ENCODE results near the gene NRCAM. TPM values are rescaled to one million over a fixed set of nuclear protein-coding genes. Genes with fewer than 3 reads are reported as not detected.
A peak's percentile ranks its signal among the peaks of the same experiment; 100 is the strongest.

Gene NRCAM
- total and polyA plus RNA-seq, 2 donors (not counting 1 experiment from before 2014, with no cell fraction given) = 0.75 to 4.6 TPM

DNA sequence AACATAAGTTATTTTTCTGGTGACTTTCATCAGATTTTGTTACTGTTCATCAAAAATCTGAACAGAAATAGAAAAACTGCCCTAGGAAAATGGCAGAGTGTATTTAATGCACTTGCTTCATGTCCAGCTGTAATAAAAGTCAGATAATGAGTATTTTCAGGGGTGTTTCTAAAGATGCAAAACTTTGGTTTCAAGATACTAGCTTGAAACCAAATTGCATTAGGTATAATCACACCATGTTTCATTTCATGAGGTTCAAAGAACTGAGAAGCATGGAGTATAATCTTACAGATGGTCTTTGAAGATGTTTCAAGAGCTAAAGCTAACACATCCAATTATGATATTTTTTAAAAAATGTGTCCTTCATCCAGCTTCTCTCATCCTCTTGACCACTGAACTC, 128.9 kb downstream of the NRCAM start:
- no peak for ATAC-seq (ENCODE audit: low read depth)
- TF ChIP-seq EZH2 (IDR thresholded peaks at IDR 0.05; ENCODE audit: borderline replicate concordance, insufficient read depth, low read depth, low read length, poor library complexity, severe bottlenecking) = no peak
- TF ChIP-seq, protein P1, sequence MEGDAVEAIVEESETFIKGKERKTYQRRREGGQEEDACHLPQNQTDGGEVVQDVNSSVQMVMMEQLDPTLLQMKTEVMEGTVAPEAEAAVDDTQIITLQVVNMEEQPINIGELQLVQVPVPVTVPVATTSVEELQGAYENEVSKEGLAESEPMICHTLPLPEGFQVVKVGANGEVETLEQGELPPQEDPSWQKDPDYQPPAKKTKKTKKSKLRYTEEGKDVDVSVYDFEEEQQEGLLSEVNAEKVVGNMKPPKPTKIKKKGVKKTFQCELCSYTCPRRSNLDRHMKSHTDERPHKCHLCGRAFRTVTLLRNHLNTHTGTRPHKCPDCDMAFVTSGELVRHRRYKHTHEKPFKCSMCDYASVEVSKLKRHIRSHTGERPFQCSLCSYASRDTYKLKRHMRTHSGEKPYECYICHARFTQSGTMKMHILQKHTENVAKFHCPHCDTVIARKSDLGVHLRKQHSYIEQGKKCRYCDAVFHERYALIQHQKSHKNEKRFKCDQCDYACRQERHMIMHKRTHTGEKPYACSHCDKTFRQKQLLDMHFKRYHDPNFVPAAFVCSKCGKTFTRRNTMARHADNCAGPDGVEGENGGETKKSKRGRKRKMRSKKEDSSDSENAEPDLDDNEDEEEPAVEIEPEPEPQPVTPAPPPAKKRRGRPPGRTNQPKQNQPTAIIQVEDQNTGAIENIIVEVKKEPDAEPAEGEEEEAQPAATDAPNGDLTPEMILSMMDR (IDR thresholded peaks at IDR 0.05) = no peak
- no peaks in the 10 kb centered on the region for H3K9me3 ChIP-seq (ENCODE audit: control extremely low read depth in 1 of 3, control insufficient read depth in 2 of 3, insufficient read depth in 1 of 3, low read length in 2 of 3)

DNA sequence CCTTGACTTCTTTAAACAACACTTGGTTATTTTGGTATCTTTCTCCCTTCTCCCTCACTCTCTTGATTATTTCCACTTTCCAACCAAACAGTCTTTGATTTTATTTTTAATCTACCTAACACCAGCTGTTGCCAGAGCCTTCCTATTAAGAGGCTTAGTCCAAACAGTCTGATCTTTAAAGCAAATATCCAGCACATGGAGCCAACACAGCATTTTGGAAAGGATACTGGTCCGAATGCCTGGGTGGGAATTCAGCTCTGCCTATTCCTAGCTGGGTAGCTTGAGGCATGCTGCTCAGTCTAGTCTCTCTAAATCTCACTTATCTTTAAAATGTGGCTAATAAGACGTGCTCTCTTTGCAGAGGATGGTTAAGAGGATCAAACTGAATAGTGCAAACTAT, 129.3 kb downstream of the NRCAM start:
- DNase-seq = no peak
- Histone ChIP-seq H3K4me3 (ENCODE audit: control extremely low read depth in 1 of 5, extremely low read depth in 1 of 5, insufficient read depth in 1 of 5, low read depth in 2 of 5, low read length in 4 of 5) (no peak overlapping the region), H3K4me2 (replicated peaks; ENCODE audit: low read depth, low read length, poor library complexity, severe bottlenecking) (no peak overlapping the region), H3K27me3 (replicated peaks in 1 of 4; ENCODE audit: control extremely low read depth in 1 of 4, control insufficient read depth in 3 of 4, insufficient read depth in 4 of 4, low read length in 3 of 4) (no peaks in the 10 kb centered on the region), H3K4me1 (ENCODE audit: control insufficient read depth in 2 of 2, insufficient read depth in 2 of 2, low read length in 2 of 2) (peaks cover 0 to 8% of the 10 kb centered on the region in 2 donors), H3K27ac (ENCODE audit: low read length in 2 of 2) (peak overlapping the region in 1 of 2 donors; percentile 20), H3K79me2 (ENCODE audit: control insufficient read depth, insufficient read depth, low read length) (no peaks in the 10 kb centered on the region), H3K9ac (ENCODE audit: low read length) (no peak overlapping the region), H3K9me3 (ENCODE audit: control extremely low read depth in 1 of 3, control insufficient read depth in 2 of 3, insufficient read depth in 1 of 3, low read length in 2 of 3) (no peaks in the 10 kb centered on the region), H2AFZ (ENCODE audit: insufficient read depth, low read depth, low read length, poor library complexity, severe bottlenecking) (peak overlapping the region; percentile 9), H4K20me1 (ENCODE audit: control insufficient read depth, insufficient read depth, low read length, poor library complexity, severe bottlenecking) (no peaks in the 10 kb centered on the region), H3K36me3 (replicated peaks in 1 of 2; ENCODE audit: control extremely low read depth in 1 of 2, control insufficient read depth in 1 of 2, extremely low read depth in 1 of 2, insufficient read depth in 2 of 2, low read length in 1 of 2) (no peaks in the 10 kb centered on the region)
- CTCF ChIA-PET = interaction anchor here (0.5 kb wide), 1 partner anchor 167 kb away, joined by 3 read pairs; no protein-coding TSS in a partner anchor
- H3K9me3 Mint-ChIP-seq (ENCODE audit: insufficient read depth) = no peaks in the 10 kb centered on the region
- POLR2A ChIA-PET = no interaction called here
- H3K27me3 Mint-ChIP-seq = no peaks in the 10 kb centered on the region
- H3K27ac Mint-ChIP-seq = peak overlapping the region; percentile 87
- ATAC-seq (ENCODE audit: low read depth) = no peak
- no peak for TF ChIP-seq EZH2 (IDR thresholded peaks at IDR 0.05; ENCODE audit: borderline replicate concordance, insufficient read depth, low read depth, low read length, poor library complexity, severe bottlenecking)
- TF ChIP-seq, protein P1 (IDR thresholded peaks at IDR 0.05) = no peak
- intact Hi-C loops (cut with micrococcal nuclease) = loop anchor here (5.0 to 10.0 kb wide), 2 partner anchors 88 to 125 kb away; no protein-coding TSS in a partner anchor
- WGBS (ENCODE audit: insufficient coverage) = no CpG with 5 or more reads among the region's 2 CpGs
- H3K4me3 Mint-ChIP-seq = peak overlapping the region; percentile 78
- peaks cover 32% of the 10 kb centered on the region for H3K4me1 Mint-ChIP-seq

More for the DNA sequence above, 128.9 kb downstream of the NRCAM start:
- H3K27me3 ChIP-seq (replicated peaks in 1 of 4; ENCODE audit: control extremely low read depth in 1 of 4, control insufficient read depth in 3 of 4, insufficient read depth in 4 of 4, low read length in 3 of 4) = no peaks in the 10 kb centered on the region
- Mint-ChIP-seq H3K27ac (peak overlapping the region; percentile 87), H3K4me3 (peak overlapping the region; percentile 78), H3K9me3 (ENCODE audit: insufficient read depth) (no peaks in the 10 kb centered on the region), H3K4me1 (peaks cover 32% of the 10 kb centered on the region), H3K27me3 (no peaks in the 10 kb centered on the region)
- H3K27ac ChIP-seq (ENCODE audit: low read length in 2 of 2) = peak overlapping the region; percentile 55 to 59
- H3K79me2 ChIP-seq (ENCODE audit: control insufficient read depth, insufficient read depth, low read length) = no peaks in the 10 kb centered on the region
- no peaks in the 10 kb centered on the region for H4K20me1 ChIP-seq (ENCODE audit: control insufficient read depth, insufficient read depth, low read length, poor library complexity, severe bottlenecking)
- intact Hi-C loops (cut with micrococcal nuclease) = loop anchor here (5.0 to 10.0 kb wide), 2 partner anchors 87 to 125 kb away; no protein-coding TSS in a partner anchor
- no peak overlapping the region for H3K4me3 ChIP-seq (ENCODE audit: control extremely low read depth in 1 of 5, extremely low read depth in 1 of 5, insufficient read depth in 1 of 5, low read depth in 2 of 5, low read length in 4 of 5)
- peak overlapping the region; percentile 9 for H2AFZ ChIP-seq (ENCODE audit: insufficient read depth, low read depth, low read length, poor library complexity, severe bottlenecking)
- H3K9ac ChIP-seq (ENCODE audit: low read length) = peak overlapping the region; percentile 27
- H3K36me3 ChIP-seq (replicated peaks in 1 of 2; ENCODE audit: control extremely low read depth in 1 of 2, control insufficient read depth in 1 of 2, extremely low read depth in 1 of 2, insufficient read depth in 2 of 2, low read length in 1 of 2) = no peaks in the 10 kb centered on the region
- no peak overlapping the region for H3K4me2 ChIP-seq (replicated peaks; ENCODE audit: low read depth, low read length, poor library complexity, severe bottlenecking)
- no peak for DNase-seq
- peaks cover 0 to 8% of the 10 kb centered on the region in 2 donors for H3K4me1 ChIP-seq (ENCODE audit: control insufficient read depth in 2 of 2, insufficient read depth in 2 of 2, low read length in 2 of 2)
- ChIA-PET POLR2A (no interaction called here), CTCF (interaction anchor here (0.5 kb wide), 1 partner anchor 167 kb away, joined by 3 read pairs; no protein-coding TSS in a partner anchor)

All from B cell (primary cell).